ENCODE data around the gene TSHZ2.
"Not testable (repeated sequence)": the region's sequence is repeated elsewhere in the genome, so short reads cannot be mapped to it uniquely, and the experiment has no call there.

The TSHZ2 gene

DNA sequence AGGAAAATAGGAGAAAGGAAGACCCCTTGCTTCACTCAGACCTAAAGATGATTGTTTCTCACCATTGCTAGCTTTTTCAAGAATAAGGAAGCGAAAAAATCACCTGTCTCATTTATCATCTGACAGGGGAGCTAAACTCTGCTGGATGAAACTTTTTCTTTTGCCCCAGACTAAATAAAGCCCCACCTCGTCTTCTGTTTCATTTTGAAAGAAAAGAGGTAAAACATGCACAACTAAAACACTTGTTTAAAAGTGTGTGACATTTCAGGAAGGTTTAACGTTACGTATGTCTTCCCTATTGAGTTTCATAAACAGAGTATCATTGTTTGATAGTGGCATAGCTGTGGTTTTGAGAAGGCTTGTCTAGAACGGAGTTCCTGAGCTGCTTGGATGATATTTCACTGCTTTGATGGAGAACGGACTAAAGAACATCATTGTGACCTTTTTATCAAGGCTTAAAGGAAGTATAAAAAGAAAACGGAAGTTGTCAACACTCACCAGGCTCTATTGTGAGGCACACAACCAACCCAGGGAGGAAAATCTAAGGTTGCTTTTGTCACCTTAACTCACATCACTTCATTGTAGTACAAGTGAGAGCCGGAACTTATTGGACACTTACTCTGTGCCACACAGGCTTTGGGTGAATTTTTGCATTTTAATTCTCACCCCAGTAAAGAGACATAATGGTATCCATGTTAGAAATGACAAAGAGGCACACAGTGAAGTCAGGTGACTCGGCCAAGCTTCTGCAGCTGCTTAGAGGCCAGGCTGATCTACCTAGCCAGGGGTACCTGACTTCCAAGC is 29.5 kb downstream of the TSHZ2 start:
- no peak for DNase-seq

DNA sequence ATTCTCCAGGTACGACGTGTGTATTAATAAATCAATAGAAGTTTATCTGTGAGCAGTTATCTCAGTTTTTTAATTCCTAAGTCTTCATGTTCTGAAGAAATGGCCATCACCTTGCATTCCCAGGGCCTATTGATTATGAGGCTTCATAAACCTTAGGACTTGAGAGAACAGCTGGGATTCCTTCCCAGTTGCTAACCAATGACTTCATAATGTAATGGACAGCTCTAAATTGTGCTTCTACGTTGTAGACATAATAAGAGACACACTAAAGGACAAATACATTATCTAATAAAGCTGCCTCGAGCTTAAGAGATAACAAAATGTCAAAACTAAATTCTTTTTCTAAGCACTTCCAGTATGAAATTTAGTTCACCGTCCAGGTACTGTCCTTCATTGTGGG is 30.6 kb downstream of the TSHZ2 start:
- no peak for DNase-seq

DNA sequence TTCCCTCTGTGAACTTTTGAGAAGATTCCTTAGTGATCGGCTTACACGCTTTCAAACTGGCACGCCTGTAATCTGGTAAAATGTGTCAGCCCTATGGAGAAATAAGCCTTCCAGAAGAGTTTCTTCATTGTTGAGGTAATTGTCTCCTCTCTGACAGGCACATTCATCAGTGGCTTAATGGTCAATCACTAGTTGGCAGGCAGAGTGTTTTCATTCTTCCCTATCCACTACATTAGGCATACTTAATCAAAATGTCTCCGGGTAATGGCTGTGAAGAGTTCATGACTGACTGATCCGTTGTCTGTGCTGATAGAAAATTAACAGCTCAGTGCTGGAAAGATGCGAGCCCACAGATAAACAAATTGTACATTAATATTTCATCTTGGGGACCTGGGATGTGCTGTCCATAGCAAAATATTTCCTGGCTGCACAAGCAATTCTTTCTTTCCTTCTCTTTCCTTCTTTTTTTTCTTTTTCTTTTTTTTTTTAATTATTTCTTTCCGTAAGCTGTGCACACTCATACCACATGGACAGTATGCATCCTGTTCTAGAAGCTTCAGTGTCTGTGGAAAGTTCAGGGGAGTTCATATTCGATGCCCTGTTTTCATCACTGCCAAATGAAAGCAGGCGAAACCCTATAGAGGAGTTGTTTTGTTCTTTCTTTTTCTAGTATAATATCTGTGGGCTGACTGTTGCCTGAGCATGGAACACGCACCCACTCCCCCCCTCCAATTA is 31.4 kb downstream of the TSHZ2 start:
- DNase-seq, result no peak

- DNase-seq, result no peak
These were observed 32.2 kb downstream of the TSHZ2 start for GRCh38 chr20:53004267-53004813.

DNA sequence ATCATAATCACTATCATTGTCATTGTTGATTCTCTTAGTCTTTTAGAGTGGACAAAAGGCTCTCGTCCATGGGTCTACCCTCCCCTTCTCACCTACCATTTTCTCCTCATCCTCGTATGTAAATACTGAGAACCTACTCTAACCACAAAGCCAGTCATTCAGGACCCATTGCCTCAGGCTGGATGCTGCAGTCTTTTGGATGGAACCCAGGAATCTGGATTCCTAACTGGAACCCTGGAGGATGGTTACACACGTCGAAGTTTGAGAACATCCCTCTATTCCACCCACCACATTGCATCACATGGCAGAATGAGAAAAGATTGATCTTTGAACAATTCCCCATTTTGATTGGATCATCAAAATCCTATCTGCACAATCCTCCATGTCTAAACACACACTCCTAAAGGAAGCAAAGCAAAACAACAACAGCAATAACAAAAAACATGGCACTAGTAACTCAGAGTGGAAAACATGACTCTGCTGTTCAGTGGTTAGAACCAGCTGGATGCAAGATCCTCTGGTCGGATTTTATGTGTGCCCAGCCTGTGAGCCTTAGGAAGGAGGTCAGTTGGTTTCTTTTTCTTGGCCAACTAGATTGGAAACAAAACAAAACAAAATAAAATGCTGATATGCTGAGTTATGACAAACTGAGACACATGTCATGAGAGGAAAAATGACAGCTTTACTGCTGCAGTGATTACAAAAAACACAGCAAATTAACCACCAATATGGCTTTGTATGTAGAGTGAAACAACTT is 38.0 kb downstream of the TSHZ2 start:
- DNase-seq, result no peak

DNA sequence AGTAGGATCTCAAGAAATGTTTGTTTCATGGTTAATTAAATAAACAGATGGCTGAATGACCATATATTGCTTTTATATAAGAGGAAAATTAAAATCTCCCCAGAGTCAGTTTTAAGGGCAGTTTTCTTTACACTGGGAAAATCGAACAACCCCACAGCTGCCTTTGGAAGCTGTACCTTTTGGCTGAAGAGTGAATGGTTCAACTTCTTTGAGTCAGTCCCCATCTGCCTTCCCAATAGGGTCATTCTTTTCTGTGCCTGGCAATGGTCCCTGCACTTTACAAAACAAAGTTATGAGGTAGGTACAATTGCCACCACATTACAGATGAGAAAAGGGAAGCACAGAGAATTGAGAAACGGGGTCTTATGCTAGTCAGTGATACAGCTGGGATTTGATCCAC is 39.5 kb downstream of the TSHZ2 start:
- DNase-seq, result no peak

- DNase-seq, result no peak
These were observed 41.0 kb downstream of the TSHZ2 start for GRCh38 chr20:53013183-53013582.

DNA sequence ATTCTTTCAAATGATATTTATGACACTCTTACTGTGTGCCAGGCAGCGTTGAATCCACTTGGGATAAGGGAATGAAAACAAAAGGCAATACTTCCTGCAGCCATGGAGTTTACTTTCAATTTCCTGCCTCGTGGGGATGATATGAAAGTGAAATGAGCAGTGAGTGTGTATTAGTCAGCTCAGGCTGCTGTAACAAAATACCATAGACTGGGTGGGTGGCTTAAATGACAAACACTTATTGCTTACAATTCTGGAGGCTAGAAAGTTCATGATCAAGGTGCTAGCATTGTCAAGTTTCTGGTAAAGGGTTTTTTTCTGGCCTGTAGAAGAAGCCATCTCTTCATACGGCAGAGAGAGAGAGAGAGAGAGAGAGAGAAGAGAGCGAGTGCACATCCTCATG is 41.7 kb downstream of the TSHZ2 start:
- DNase-seq, result no peak

DNA sequence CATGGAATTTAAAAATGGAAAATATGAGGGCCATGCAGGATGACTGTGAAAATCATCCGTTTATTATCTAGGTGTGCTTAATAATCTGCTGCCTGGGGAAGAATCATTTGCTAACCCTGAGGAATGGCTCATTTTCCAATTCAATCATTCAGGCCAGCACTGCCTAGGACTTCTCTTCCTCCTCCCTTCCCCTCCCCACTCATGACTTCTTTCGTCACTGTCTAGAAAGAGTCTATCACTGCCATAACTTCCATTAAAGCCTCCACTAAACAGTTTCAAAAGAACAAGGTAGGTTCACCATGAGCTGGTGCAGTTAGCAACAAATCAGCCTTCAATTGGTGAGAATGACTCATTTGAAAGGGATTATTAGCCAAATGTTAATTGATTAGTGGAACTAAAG is 43.9 kb downstream of the TSHZ2 start:
- no peak for DNase-seq

- DNase-seq, result no peak
These were observed 44.4 kb downstream of the TSHZ2 start for GRCh38 chr20:53016534-53017042.

GRCh38 chr20:53017206-53017605 is 45.0 kb downstream of the TSHZ2 start:
- no peak for DNase-seq

DNA sequence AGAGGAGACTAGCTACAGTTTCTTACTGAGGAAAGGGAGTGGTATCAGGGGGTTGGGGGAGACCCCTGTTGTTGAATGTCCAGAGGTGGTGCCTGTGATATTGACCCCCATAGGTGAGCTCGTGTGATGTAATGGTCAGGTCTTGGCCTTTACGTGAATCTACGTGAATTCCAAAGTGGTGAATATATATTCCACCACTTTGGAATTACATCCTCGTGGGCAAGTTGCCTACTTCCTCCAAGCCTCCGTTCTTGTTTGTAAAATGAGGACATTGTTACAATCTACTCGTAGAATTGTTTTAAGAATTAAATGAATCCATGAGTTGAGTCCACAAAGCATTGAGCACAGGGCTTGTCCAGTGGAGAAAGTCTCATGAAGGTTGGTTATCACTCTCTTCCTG is 47.3 kb downstream of the TSHZ2 start:
- DNase-seq, result no peak

GRCh38 chr20:53020376-53020775 is 48.2 kb downstream of the TSHZ2 start:
- no peak for DNase-seq

DNA sequence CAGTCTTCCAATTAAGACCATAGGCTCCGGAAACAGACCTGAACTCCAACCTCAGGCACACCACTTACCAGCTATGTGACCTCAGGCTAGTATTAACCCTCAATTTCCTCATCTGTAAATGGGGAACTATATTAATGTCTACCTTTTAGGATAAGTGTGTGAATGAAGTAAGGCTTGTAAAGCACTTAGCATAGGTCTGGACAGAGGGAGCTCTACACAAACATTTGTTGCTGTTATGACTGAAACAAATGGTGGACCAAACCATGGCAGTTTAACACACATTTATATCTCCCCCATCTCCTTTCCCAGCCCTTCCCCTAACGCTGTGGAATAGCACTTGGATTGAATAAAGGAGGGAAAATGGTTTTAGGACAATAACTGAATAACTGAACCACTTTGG is 48.7 kb downstream of the TSHZ2 start:
- DNase-seq, result no peak

GRCh38 chr20:53021934-53022333 is 49.8 kb downstream of the TSHZ2 start:
- DNase-seq, result no peak

- DNase-seq, result no peak
These were observed 51.8 kb downstream of the TSHZ2 start for GRCh38 chr20:53023732-53024520.

GRCh38 chr20:53024653-53025052 is 52.5 kb downstream of the TSHZ2 start:
- not testable (repeated sequence) for DNase-seq

GRCh38 chr20:53027089-53027488 is 54.9 kb downstream of the TSHZ2 start:
- no peak for DNase-seq

GRCh38 chr20:53028337-53029007 is 56.3 kb downstream of the TSHZ2 start:
- DNase-seq, result no peak

- DNase-seq, result no peak
These were observed 57.9 kb downstream of the TSHZ2 start for GRCh38 chr20:53030061-53030460.

DNA sequence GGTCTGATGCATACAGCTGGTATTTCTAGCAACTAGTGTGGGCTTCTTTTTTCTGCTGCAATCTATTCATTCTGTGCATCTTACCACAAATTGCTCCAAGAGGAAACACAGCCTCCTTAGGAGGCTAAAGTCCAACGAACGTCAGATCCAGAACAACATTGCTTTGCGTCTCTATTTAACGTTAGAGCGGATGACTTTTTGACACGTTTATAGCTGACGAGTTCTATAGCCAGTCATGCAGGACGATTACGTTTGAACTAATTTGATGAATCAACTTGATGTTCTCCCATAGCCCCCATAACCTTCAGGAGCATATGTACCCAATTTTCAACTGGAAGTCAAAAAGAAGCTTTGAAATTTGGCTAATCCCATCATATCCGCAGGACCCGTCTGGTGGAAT is 59.9 kb downstream of the TSHZ2 start:
- no peak for DNase-seq

DNA sequence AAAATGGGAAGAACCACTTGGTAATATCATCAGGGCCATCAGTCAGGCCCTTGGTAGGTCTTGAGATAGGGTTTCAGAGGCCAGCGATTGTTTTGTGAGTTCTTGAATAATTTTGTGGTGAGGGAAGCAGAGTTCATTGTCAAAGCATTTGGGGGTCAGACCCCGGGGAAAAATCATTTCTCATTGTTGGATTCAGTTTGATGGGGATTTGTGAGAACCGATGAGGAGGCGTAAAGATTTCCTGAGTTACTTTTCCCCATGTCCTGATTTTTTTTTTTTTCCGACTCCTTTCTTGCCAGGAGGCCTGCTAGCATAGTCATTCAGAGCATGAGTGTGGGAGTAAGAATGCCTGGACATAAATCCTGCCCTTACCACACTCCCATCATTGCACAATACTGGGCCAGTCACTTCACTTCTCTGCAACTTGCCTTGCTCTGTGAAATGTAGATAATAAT is 60.3 kb downstream of the TSHZ2 start:
- DNase-seq, result no peak

Data from DMS79 (cell line).